Trophoblast cell (in vitro differentiated cells and primary cell): Measurements from ENCODE around the gene APOC3.

Experiments
- DNase-seq, 2 donors: peaks; one replicate each; pipeline ENCODE4 v3.0.0-alpha.2; 2016
- H2AFZ ChIP-seq: 2 replicates; pipeline ENCODE4 v1.6.1; 2013; ENCODE audit warnings: low read length, moderate library complexity, mild to moderate bottlenecking; ENCODE audit not compliant: insufficient read depth, poor library complexity
- H2AK5ac ChIP-seq: 2 replicates; pipeline ENCODE4 v1.6.1; 2013; ENCODE audit warnings: mild to moderate bottlenecking, low read length
- H2BK120ac ChIP-seq: 2 replicates; pipeline ENCODE4 v1.6.1; 2013; ENCODE audit warnings: low read length, mild to moderate bottlenecking, moderate library complexity; ENCODE audit not compliant: insufficient read depth, poor library complexity
- H2BK12ac ChIP-seq: 2 replicates; pipeline ENCODE4 v1.6.1; 2013; ENCODE audit warnings: mild to moderate bottlenecking, low read length, moderate library complexity
- H2BK5ac ChIP-seq: 2 replicates; pipeline ENCODE4 v1.6.1; 2013; ENCODE audit warnings: low read length, low read depth, moderate library complexity, mild to moderate bottlenecking; ENCODE audit not compliant: poor library complexity
- H3K14ac ChIP-seq: 2 replicates; pipeline ENCODE4 v1.6.1; 2013; ENCODE audit warnings: mild to moderate bottlenecking, low read length
- H3K18ac ChIP-seq: 2 replicates; pipeline ENCODE4 v1.6.1; 2013; ENCODE audit warnings: mild to moderate bottlenecking, low read length
- H3K23ac ChIP-seq: 2 replicates; pipeline ENCODE4 v1.6.1; 2013; ENCODE audit warnings: low read length
- H3K27ac ChIP-seq: 2 replicates; pipeline ENCODE4 v1.5.1; 2013; ENCODE audit warnings: low read depth, mild to moderate bottlenecking, inconsistent platforms, low read length, moderate library complexity
- H3K27me3 ChIP-seq: 2 replicates; pipeline ENCODE4 v1.6.1; 2013; ENCODE audit warnings: inconsistent platforms, mild to moderate bottlenecking, low read length, moderate library complexity; ENCODE audit not compliant: insufficient read depth
- H3K36me3 ChIP-seq, 2 experiments: 1 replicate in 1 of 2; 2 replicates in 1 of 2; pipeline ENCODE4 v1.6.1; 2013; ENCODE audit warnings: low read length in 2 of 2, mild to moderate bottlenecking in 2 of 2, moderate library complexity in 1 of 2; ENCODE audit not compliant: insufficient read depth in 2 of 2, control insufficient read depth in 1 of 2
- H3K4ac ChIP-seq: 2 replicates; pipeline ENCODE4 v1.6.1; 2013; ENCODE audit warnings: low read depth, mild to moderate bottlenecking, low read length, moderate library complexity
- H3K4me1 ChIP-seq, 2 experiments: 1 replicate in 1 of 2; 2 replicates in 1 of 2; pipeline ENCODE4 v1.6.1; 2013; ENCODE audit warnings: low read length in 2 of 2, mild to moderate bottlenecking in 2 of 2, moderate library complexity in 1 of 2; ENCODE audit not compliant: insufficient read depth in 2 of 2, control insufficient read depth in 1 of 2
- H3K4me2 ChIP-seq: 2 replicates; pipeline ENCODE4 v1.6.1; 2013; ENCODE audit warnings: inconsistent platforms, mild to moderate bottlenecking, low read length, moderate library complexity
- H3K4me3 ChIP-seq: 2 replicates; pipeline ENCODE4 v1.5.1; 2013; ENCODE audit warnings: mild to moderate bottlenecking, low read depth, low read length, inconsistent platforms
- H3K79me1 ChIP-seq: one replicate; pipeline ENCODE4 v1.6.1; 2013; ENCODE audit warnings: low read length
- H3K79me2 ChIP-seq: 2 replicates; pipeline ENCODE4 v1.6.1; 2013; ENCODE audit warnings: low read length, mild to moderate bottlenecking; ENCODE audit not compliant: control insufficient read depth, insufficient read depth, poor library complexity
- H3K9ac ChIP-seq: 2 replicates; pipeline ENCODE4 v1.6.1; 2013; ENCODE audit warnings: mild to moderate bottlenecking, low read length
- H3K9me3 ChIP-seq: 2 replicates; pipeline ENCODE4 v1.6.1; 2013; ENCODE audit warnings: low read depth, mild to moderate bottlenecking, control low read depth, inconsistent platforms, low read length; ENCODE audit not compliant: insufficient read depth
- H4K12ac ChIP-seq: 2 replicates; pipeline ENCODE4 v1.6.1; 2013; ENCODE audit warnings: low read depth, mild to moderate bottlenecking, low read length, moderate library complexity
- H4K8ac ChIP-seq: 2 replicates; pipeline ENCODE4 v1.6.1; 2013; ENCODE audit warnings: low read depth, mild to moderate bottlenecking, low read length, moderate library complexity
- H4K91ac ChIP-seq: one replicate; pipeline ENCODE4 v1.6.1; 2013; ENCODE audit warnings: low read depth, mild to moderate bottlenecking, low read length, moderate library complexity
- WGBS: extraction: QIAGEN DNeasy Blood & Tissue Kit; methylation state at CpG from one replicate; pipeline ENCODE4 v1.1.7; 2013; ENCODE audit warnings: missing lambda C conversion rate; ENCODE audit not compliant: insufficient read length, insufficient coverage; ENCODE audit errors: extremely low coverage; 5-methylcytosine and 5-hydroxymethylcytosine counted together

The APOC3 gene

GRCh38 chr11:116840224-116840745 lies 10.6 kb downstream of the APOC3 start:
- no peak overlapping the region for H4K12ac ChIP-seq
- no peak overlapping the region for H3K27ac ChIP-seq
- H2BK12ac ChIP-seq = no peak overlapping the region
- DNase-seq = no peak
- no peak overlapping the region for H3K23ac ChIP-seq
- H2AFZ ChIP-seq = no peak overlapping the region
- H3K4me1 ChIP-seq = peaks cover 10 to 12% of the 10 kb centered on the region in 2 experiments
- no peak overlapping the region for H3K18ac ChIP-seq
- H4K91ac ChIP-seq = no peak overlapping the region
- no CpG with 5 or more reads among the region's 6 CpGs for WGBS
- H3K27me3 ChIP-seq = no peaks in the 10 kb centered on the region
- H3K4ac ChIP-seq = no peak overlapping the region
- no peak overlapping the region for H3K14ac ChIP-seq
- no peak overlapping the region for H3K4me3 ChIP-seq
- H3K4me2 ChIP-seq = no peak overlapping the region
- H4K8ac ChIP-seq = no peak overlapping the region
- H3K9ac ChIP-seq = no peak overlapping the region
- H2BK120ac ChIP-seq = no peak overlapping the region
- H3K36me3 ChIP-seq = peaks cover 8 to 9% of the 10 kb centered on the region in 2 experiments
- H3K9me3 ChIP-seq = no peaks in the 10 kb centered on the region
- H2AK5ac ChIP-seq = no peak overlapping the region
- H3K79me1 ChIP-seq = no peaks in the 10 kb centered on the region
- no peak overlapping the region for H2BK5ac ChIP-seq
- H3K79me2 ChIP-seq = no peaks in the 10 kb centered on the region

DNA sequence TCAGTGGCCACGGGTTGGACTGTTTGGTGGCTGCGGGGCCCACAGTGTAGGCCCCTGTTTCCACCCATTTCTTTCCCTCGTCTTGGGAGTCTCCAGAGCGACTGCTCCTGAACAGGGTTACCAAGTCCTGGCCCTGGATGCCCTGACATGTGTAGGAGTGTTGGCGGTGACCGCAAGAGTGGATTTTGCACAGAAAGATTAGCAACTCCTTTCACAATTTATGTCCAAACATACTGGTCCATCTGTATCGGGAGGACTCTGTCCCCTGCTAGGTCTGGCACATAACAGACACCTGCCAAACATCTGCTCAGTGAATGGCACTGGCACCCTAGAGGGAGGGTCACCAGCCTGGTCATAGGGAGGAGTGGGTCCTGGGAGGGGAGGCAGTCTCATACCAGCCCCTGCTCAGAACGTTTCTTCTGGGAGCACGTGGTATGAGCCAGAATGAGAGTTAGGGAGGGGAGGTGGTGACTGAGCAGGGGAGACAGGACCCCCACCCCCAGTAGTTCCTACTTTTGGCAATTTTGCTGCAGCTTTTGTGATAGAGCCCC lies 11.1 kb downstream of the APOC3 start:
- H2BK5ac ChIP-seq = no peak overlapping the region
- no peak overlapping the region for H3K9ac ChIP-seq
- no peak overlapping the region for H4K8ac ChIP-seq
- H3K4me1 ChIP-seq = peaks cover 7 to 10% of the 10 kb centered on the region in 2 experiments
- no peak overlapping the region for H4K91ac ChIP-seq
- H3K79me1 ChIP-seq = no peaks in the 10 kb centered on the region
- H3K9me3 ChIP-seq = no peaks in the 10 kb centered on the region
- no peak overlapping the region for H3K14ac ChIP-seq
- H3K27me3 ChIP-seq = no peaks in the 10 kb centered on the region
- no peak overlapping the region for H4K12ac ChIP-seq
- no peak overlapping the region for H3K27ac ChIP-seq
- H2BK120ac ChIP-seq = no peak overlapping the region
- H3K4ac ChIP-seq = no peak overlapping the region
- no peak overlapping the region for H2AFZ ChIP-seq
- no peak overlapping the region for H3K18ac ChIP-seq
- no peak overlapping the region for H3K4me3 ChIP-seq
- no peak overlapping the region for H3K4me2 ChIP-seq
- H2AK5ac ChIP-seq = no peak overlapping the region
- H3K36me3 ChIP-seq = peaks cover 8 to 9% of the 10 kb centered on the region in 2 experiments
- H3K79me2 ChIP-seq = no peaks in the 10 kb centered on the region
- DNase-seq = no peak
- H3K23ac ChIP-seq = no peak overlapping the region
- no peak overlapping the region for H2BK12ac ChIP-seq
- WGBS = no CpG with 5 or more reads among the region's 9 CpGs

DNA sequence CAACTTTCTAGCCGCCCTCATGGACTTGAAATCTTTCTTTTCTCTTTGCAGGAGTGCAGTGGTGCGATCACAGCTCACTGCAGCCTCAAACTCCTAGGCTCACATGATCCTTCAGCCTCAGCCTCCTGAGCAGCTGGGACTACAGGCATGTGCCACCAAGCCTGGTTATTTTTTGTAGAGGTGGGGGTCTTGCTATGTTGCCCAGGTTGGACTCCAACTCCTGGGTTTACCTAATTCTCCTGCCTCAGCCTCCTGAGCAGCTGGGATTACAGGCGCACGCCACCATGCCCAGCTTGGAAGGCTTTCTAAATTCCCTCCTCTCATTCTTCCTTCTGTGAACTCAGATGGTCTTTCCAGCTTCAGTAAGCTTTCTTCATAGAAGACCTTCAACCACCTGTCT lies 12.4 kb downstream of the APOC3 start:
- H2AK5ac ChIP-seq = no peak overlapping the region
- no peak overlapping the region for H4K12ac ChIP-seq
- H3K4me3 ChIP-seq = no peak overlapping the region
- H3K23ac ChIP-seq = no peak overlapping the region
- H3K4me1 ChIP-seq = peaks cover 5 to 8% of the 10 kb centered on the region in 2 experiments
- H3K9ac ChIP-seq = no peak overlapping the region
- no CpG with 5 or more reads among the region's 4 CpGs for WGBS
- no peak overlapping the region for H2BK120ac ChIP-seq
- H2BK12ac ChIP-seq = no peak overlapping the region
- H3K4ac ChIP-seq = no peak overlapping the region
- H2BK5ac ChIP-seq = no peak overlapping the region
- H3K9me3 ChIP-seq = no peaks in the 10 kb centered on the region
- H4K91ac ChIP-seq = no peak overlapping the region
- H3K79me1 ChIP-seq = no peaks in the 10 kb centered on the region
- H2AFZ ChIP-seq = no peak overlapping the region
- no peak overlapping the region for H3K14ac ChIP-seq
- H3K79me2 ChIP-seq = no peaks in the 10 kb centered on the region
- H3K4me2 ChIP-seq = no peak overlapping the region
- no peak overlapping the region for H3K18ac ChIP-seq
- no peaks in the 10 kb centered on the region for H3K27me3 ChIP-seq
- peaks cover 16 to 21% of the 10 kb centered on the region in 2 experiments for H3K36me3 ChIP-seq
- no peak overlapping the region for H3K27ac ChIP-seq
- no peak for DNase-seq
- H4K8ac ChIP-seq = no peak overlapping the region

GRCh38 chr11:116842909-116843308 lies 13.2 kb downstream of the APOC3 start:
- Histone ChIP-seq H3K18ac (no peak overlapping the region), H3K9me3 (no peaks in the 10 kb centered on the region), H3K4me3 (no peak overlapping the region), H3K14ac (no peak overlapping the region), H4K8ac (no peak overlapping the region), H3K9ac (no peak overlapping the region), H3K79me1 (no peaks in the 10 kb centered on the region), H3K79me2 (no peaks in the 10 kb centered on the region), H2BK120ac (no peak overlapping the region), H3K23ac (no peak overlapping the region), H3K27ac (no peak overlapping the region), H3K4ac (no peak overlapping the region), H4K91ac (no peak overlapping the region), H3K36me3 (peaks cover 23 to 28% of the 10 kb centered on the region in 2 experiments), H2AFZ (no peak overlapping the region), H3K27me3 (no peaks in the 10 kb centered on the region), H2AK5ac (no peak overlapping the region), H3K4me2 (no peak overlapping the region), H2BK5ac (no peak overlapping the region), H2BK12ac (no peak overlapping the region), H3K4me1 (peaks cover 0 to under 1% of the 10 kb centered on the region in 2 experiments), H4K12ac (no peak overlapping the region)
- peak in 1 of 2 donors; percentile 44 for DNase-seq
- no CpG with 5 or more reads among the region's 4 CpGs for whole genome bisulfite sequencing
